TTC549 (cell line): ENCODE measurements around the gene CMIP.

Experiments
- FAIRE-seq: peaks from 2 replicates; lab custom pipeline; 2012; peaks lifted over from hg19 to GRCh38; lab: Jason Lieb, UNC

The CMIP gene

GRCh38 chr16:81625544-81626153 lies 181.0 kb downstream of the CMIP start:
- FAIRE-seq: no peak

- FAIRE-seq: no peak
Measured at GRCh38 chr16:81626181-81626674, 181.6 kb downstream of the CMIP start.

- FAIRE-seq: no peak
Measured at GRCh38 chr16:81627024-81627423, 182.4 kb downstream of the CMIP start.

- no peak for FAIRE-seq
Measured at GRCh38 chr16:81627729-81628244, 183.2 kb downstream of the CMIP start.

GRCh38 chr16:81629034-81629802 lies 184.6 kb downstream of the CMIP start:
- no peak for FAIRE-seq

- no peak for FAIRE-seq
Measured at GRCh38 chr16:81629896-81630634, 185.5 kb downstream of the CMIP start.

- no peak for FAIRE-seq
Measured at GRCh38 chr16:81630635-81631031, 186.0 kb downstream of the CMIP start.

GRCh38 chr16:81632392-81633146 lies 188.0 kb downstream of the CMIP start:
- no peak for FAIRE-seq

- no peak for FAIRE-seq
Measured at GRCh38 chr16:81633147-81633619, 188.6 kb downstream of the CMIP start.

GRCh38 chr16:81633680-81634379 lies 189.2 kb downstream of the CMIP start:
- FAIRE-seq: no peak

GRCh38 chr16:81634380-81635062 lies 189.9 kb downstream of the CMIP start:
- no peak for FAIRE-seq

- FAIRE-seq: no peak
Measured at GRCh38 chr16:81635063-81635937, 190.7 kb downstream of the CMIP start.

- no peak for FAIRE-seq
Measured at GRCh38 chr16:81636298-81636993, 191.8 kb downstream of the CMIP start.

GRCh38 chr16:81637336-81638235 lies 193.0 kb downstream of the CMIP start:
- no peak for FAIRE-seq

- FAIRE-seq: no peak
Measured at GRCh38 chr16:81638286-81638945, 193.8 kb downstream of the CMIP start.

GRCh38 chr16:81639348-81639747 lies 194.7 kb downstream of the CMIP start:
- FAIRE-seq: no peak

- no peak for FAIRE-seq
Measured at GRCh38 chr16:81639931-81640680, 195.5 kb downstream of the CMIP start.
